Eye (tissue), 1 donor: ENCODE data around the gene RPTOR.
"Not testable (repeated sequence)": the region's sequence is repeated elsewhere in the genome, so short reads cannot be mapped to it uniquely, and the experiment has no call there.

ENCODE experiments used
- DNase-seq: peaks from one replicate; pipeline ENCODE4 v3.0.0-alpha.2; 2015

RPTOR gene

GRCh38 chr17:80751070-80751945 is 206.7 kb downstream of the RPTOR start:
- peak; percentile 48 for DNase-seq

GRCh38 chr17:80751946-80752581 is 207.4 kb downstream of the RPTOR start:
- peak; percentile 51 for DNase-seq

- DNase-seq, result no peak
These were observed 209.2 kb downstream of the RPTOR start for GRCh38 chr17:80753685-80754345.

GRCh38 chr17:80754846-80755245 is 210.2 kb downstream of the RPTOR start:
- DNase-seq, result no peak

GRCh38 chr17:80755650-80756405 is 211.2 kb downstream of the RPTOR start:
- DNase-seq, result no peak

GRCh38 chr17:80758481-80759376 is 214.1 kb downstream of the RPTOR start:
- no peak for DNase-seq

GRCh38 chr17:80759377-80759673 is 214.7 kb downstream of the RPTOR start:
- DNase-seq, result no peak

- DNase-seq, result no peak
These were observed 215.9 kb downstream of the RPTOR start for GRCh38 chr17:80760511-80760911.

GRCh38 chr17:80761110-80761871 is 216.7 kb downstream of the RPTOR start:
- no peak for DNase-seq

GRCh38 chr17:80762076-80762475 is 217.4 kb downstream of the RPTOR start:
- no peak for DNase-seq

- no peak for DNase-seq
These were observed 218.7 kb downstream of the RPTOR start for GRCh38 chr17:80763293-80763867.

- not testable (repeated sequence) for DNase-seq
These were observed 220.0 kb downstream of the RPTOR start for GRCh38 chr17:80764627-80765145.

- no peak for DNase-seq
These were observed 220.8 kb downstream of the RPTOR start for GRCh38 chr17:80765241-80765961.

GRCh38 chr17:80766290-80766855 is 221.7 kb downstream of the RPTOR start:
- no peak for DNase-seq

- no peak for DNase-seq
These were observed 223.8 kb downstream of the RPTOR start for GRCh38 chr17:80768389-80768788.

- DNase-seq, result no peak
These were observed 224.3 kb downstream of the RPTOR start for GRCh38 chr17:80768936-80769335.

- DNase-seq, result no peak
These were observed 224.9 kb downstream of the RPTOR start for GRCh38 chr17:80769516-80769915.

GRCh38 chr17:80769936-80770625 is 225.4 kb downstream of the RPTOR start:
- no peak for DNase-seq
